Stimulated activated CD4-positive, alpha-beta T cell treated with anti-CD3 and anti-CD28 coated beads, Interleukin-1b, Interleukin-23, amount 100 ng/mL, for 4 hours (primary cell): ENCODE results near the gene MS4A18.
"Not testable (repeated sequence)": the region's sequence is repeated elsewhere in the genome, so short reads cannot be mapped to it uniquely, and the experiment has no call there.

Source experiments
- DNase-seq, 2 donors: peaks; one replicate each; pipeline ENCODE4 v3.0.0-alpha.2; 2020; ENCODE audit warnings: low read depth in 2 of 2

MS4A18 gene

GRCh38 chr11:60724420-60724819 is at the start of gene MS4A18:
TSS of gene MS4A18 (plus strand) at chr11:60724720.
- no peak for DNase-seq

GRCh38 chr11:60678231-60678630 is 46.3 kb upstream of the MS4A18 start:
- not testable (repeated sequence) for DNase-seq

- DNase-seq, result no peak
These were observed 44.6 kb upstream of the MS4A18 start for GRCh38 chr11:60679879-60680278.

- DNase-seq, result no peak
These were observed 43.9 kb upstream of the MS4A18 start for GRCh38 chr11:60680455-60681119.

GRCh38 chr11:60684541-60684848 is 40.0 kb upstream of the MS4A18 start:
- DNase-seq, result not testable (repeated sequence)

GRCh38 chr11:60691661-60692060 is 32.9 kb upstream of the MS4A18 start:
- DNase-seq, result no peak

- DNase-seq, result no peak
These were observed 25.2 kb upstream of the MS4A18 start, which contains the start of gene MS4A8 for GRCh38 chr11:60699284-60699691. TSS of gene MS4A8 (plus strand) at chr11:60699612. CDS start at chr11:60700861, 1,249 bp downstream.

GRCh38 chr11:60699936-60700335 is 24.6 kb upstream of the MS4A18 start:
- no peak for DNase-seq

GRCh38 chr11:60700689-60701468 is 23.6 kb upstream of the MS4A18 start:
- no peak for DNase-seq

- DNase-seq, result no peak
These were observed 23.1 kb upstream of the MS4A18 start for GRCh38 chr11:60701469-60701818.

GRCh38 chr11:60703374-60703773 is 21.1 kb upstream of the MS4A18 start:
- no peak for DNase-seq

- no peak for DNase-seq
These were observed 18.6 kb upstream of the MS4A18 start for GRCh38 chr11:60705895-60706294.

- DNase-seq, result no peak
These were observed 17.6 kb upstream of the MS4A18 start for GRCh38 chr11:60706931-60707330.

- DNase-seq, result no peak
These were observed 14.0 kb upstream of the MS4A18 start for GRCh38 chr11:60710482-60710881.

- DNase-seq, result no peak
These were observed 13.2 kb upstream of the MS4A18 start for GRCh38 chr11:60711276-60711675.

GRCh38 chr11:60713423-60713822 is 11.1 kb upstream of the MS4A18 start:
- DNase-seq, result not testable (repeated sequence)

GRCh38 chr11:60717956-60718355 is 6.6 kb upstream of the MS4A18 start:
- no peak for DNase-seq

- DNase-seq, result no peak
These were observed 5.8 kb upstream of the MS4A18 start for GRCh38 chr11:60718524-60719316.

GRCh38 chr11:60719391-60719790 is 5.1 kb upstream of the MS4A18 start:
- no peak for DNase-seq

- DNase-seq, result no peak
These were observed 4.1 kb upstream of the MS4A18 start for GRCh38 chr11:60720460-60720859.

- DNase-seq, result no peak
These were observed 1.1 kb downstream of the MS4A18 start for GRCh38 chr11:60725592-60725991.

GRCh38 chr11:60731586-60731985 is 7.1 kb downstream of the MS4A18 start:
- DNase-seq, result no peak

GRCh38 chr11:60734279-60734678 is 9.8 kb downstream of the MS4A18 start:
- no peak for DNase-seq
